Loucy (cell line): ENCODE data around the gene TSEN15.

Experiments
- H2AFZ ChIP-seq: fragments of 200-600 bp; sonication (generic); 2 replicates; pipeline ENCODE4 v1.6.0; 2016; ENCODE audit warnings: antibody characterized with exemption, mild to moderate bottlenecking, low read length, moderate library complexity
- H3F3A ChIP-seq: fragments of 200-600 bp; 2 replicates; pipeline ENCODE4 v1.6.0; 2016; ENCODE audit warnings: antibody characterized with exemption, low read depth, mild to moderate bottlenecking
- H3K27me3 ChIP-seq: fragments of 200-600 bp; sonication (generic); 2 replicates; pipeline ENCODE4 v1.6.1; 2014; ENCODE audit warnings: low read length, mild to moderate bottlenecking; ENCODE audit not compliant: insufficient read depth, poor library complexity, severe bottlenecking
- H3K36me3 ChIP-seq: fragments of 200-600 bp; sonication (generic); 2 replicates; pipeline ENCODE4 v1.6.1; 2016; ENCODE audit warnings: low read length; ENCODE audit not compliant: insufficient read depth
- H3K4me1 ChIP-seq: fragments of 200-600 bp; sonication (generic); 2 replicates; pipeline ENCODE4 v1.5.1; 2014; ENCODE audit warnings: low read length, mild to moderate bottlenecking; ENCODE audit not compliant: insufficient read depth, poor library complexity, severe bottlenecking
- H3K4me2 ChIP-seq: fragments of 200-600 bp; sonication (generic); 2 replicates; pipeline ENCODE4 v1.6.0; 2014; ENCODE audit warnings: antibody characterized with exemption, low read length, low read depth, mild to moderate bottlenecking; ENCODE audit not compliant: poor library complexity, severe bottlenecking
- H3K4me3 ChIP-seq: fragments of 200-600 bp; sonication (generic); 2 replicates; pipeline ENCODE4 v1.5.1; 2014; ENCODE audit warnings: low read length, mild to moderate bottlenecking, mixed read lengths; ENCODE audit not compliant: poor library complexity, severe bottlenecking
- H3K79me2 ChIP-seq: fragments of 200-600 bp; sonication (generic); 2 replicates; pipeline ENCODE4 v1.6.1; 2014; ENCODE audit warnings: low read length; ENCODE audit not compliant: insufficient read depth
- H3K9ac ChIP-seq: fragments of 200-600 bp; sonication (generic); 2 replicates; pipeline ENCODE4 v1.6.0; 2014; ENCODE audit warnings: mild to moderate bottlenecking, low read depth, low read length, moderate library complexity; ENCODE audit not compliant: poor library complexity, severe bottlenecking
- H3K9me2 ChIP-seq: fragments of 200-600 bp; sonication (generic); replicated peaks from 2 replicates; pipeline ENCODE4 v1.6.1; 2016; ENCODE audit warnings: low read depth, low read length, mixed read lengths
- H3K9me3 ChIP-seq: fragments of 200-600 bp; sonication (generic); 2 replicates; pipeline ENCODE4 v1.6.1; 2014; ENCODE audit warnings: mild to moderate bottlenecking, antibody characterized with exemption, low read length, low read depth; ENCODE audit not compliant: insufficient read depth
- H4K20me1 ChIP-seq: fragments of 200-600 bp; sonication (generic); 2 replicates; pipeline ENCODE4 v1.6.0; 2014; ENCODE audit warnings: antibody characterized with exemption, low read length, mild to moderate bottlenecking; ENCODE audit not compliant: insufficient read depth, poor library complexity, severe bottlenecking
- EZH2phosphoT487 ChIP-seq: fragments of 200-600 bp; IDR thresholded peaks from 2 replicates; pipeline ENCODE4 v1.6.1; 2018; ENCODE audit warnings: antibody characterized with exemption, mild to moderate bottlenecking, moderate library complexity, borderline replicate concordance
- TF ChIP-seq, protein P1 (sequence below): fragments of 200-600 bp; sonication (generic); conservative IDR thresholded peaks from 2 replicates; pipeline ENCODE4 v1.5.1; 2014; ENCODE audit warnings: mild to moderate bottlenecking, antibody characterized with exemption, low read length

The TSEN15 gene

DNA sequence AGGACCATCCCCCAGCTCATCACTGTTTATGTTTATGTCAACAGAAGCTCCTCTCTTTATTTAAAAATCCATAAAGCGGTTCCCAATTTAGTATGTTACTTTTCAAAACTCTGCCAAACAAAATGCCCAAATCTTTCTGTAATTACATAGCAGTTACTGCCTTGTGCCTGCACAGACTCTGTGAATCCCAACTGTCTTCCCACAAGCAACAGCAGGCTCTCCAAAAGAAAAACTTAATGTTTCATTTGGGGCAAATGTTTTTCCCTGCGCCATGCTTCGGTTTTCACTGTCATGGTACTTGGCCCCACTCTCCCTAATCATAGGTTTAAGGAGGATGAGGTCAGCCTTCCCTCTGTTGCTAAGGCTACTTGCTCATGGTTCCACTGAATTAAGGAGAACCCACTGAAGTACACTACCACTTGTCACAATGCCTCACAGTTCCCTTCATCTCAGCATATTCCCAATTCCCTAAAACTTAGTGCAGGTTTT is 18.6 kb upstream of the TSEN15 start:
- TF ChIP-seq EZH2phosphoT487 = no peak
- TF ChIP-seq, protein P1, sequence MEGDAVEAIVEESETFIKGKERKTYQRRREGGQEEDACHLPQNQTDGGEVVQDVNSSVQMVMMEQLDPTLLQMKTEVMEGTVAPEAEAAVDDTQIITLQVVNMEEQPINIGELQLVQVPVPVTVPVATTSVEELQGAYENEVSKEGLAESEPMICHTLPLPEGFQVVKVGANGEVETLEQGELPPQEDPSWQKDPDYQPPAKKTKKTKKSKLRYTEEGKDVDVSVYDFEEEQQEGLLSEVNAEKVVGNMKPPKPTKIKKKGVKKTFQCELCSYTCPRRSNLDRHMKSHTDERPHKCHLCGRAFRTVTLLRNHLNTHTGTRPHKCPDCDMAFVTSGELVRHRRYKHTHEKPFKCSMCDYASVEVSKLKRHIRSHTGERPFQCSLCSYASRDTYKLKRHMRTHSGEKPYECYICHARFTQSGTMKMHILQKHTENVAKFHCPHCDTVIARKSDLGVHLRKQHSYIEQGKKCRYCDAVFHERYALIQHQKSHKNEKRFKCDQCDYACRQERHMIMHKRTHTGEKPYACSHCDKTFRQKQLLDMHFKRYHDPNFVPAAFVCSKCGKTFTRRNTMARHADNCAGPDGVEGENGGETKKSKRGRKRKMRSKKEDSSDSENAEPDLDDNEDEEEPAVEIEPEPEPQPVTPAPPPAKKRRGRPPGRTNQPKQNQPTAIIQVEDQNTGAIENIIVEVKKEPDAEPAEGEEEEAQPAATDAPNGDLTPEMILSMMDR = no peak
- no peaks in the 10 kb centered on the region for H3K36me3 ChIP-seq

GRCh38 chr1:184033711-184034167 is 17.8 kb upstream of the TSEN15 start:
- no peaks in the 10 kb centered on the region for H3K9me2 ChIP-seq
- H3K4me2 ChIP-seq = no peak overlapping the region
- TF ChIP-seq, protein P1 = no peak
- TF ChIP-seq EZH2phosphoT487 = no peak
- no peaks in the 10 kb centered on the region for H3F3A ChIP-seq
- no peak overlapping the region for H3K4me3 ChIP-seq
- no peaks in the 10 kb centered on the region for H3K27me3 ChIP-seq
- H2AFZ ChIP-seq = no peak overlapping the region
- no peaks in the 10 kb centered on the region for H3K36me3 ChIP-seq
- H3K9ac ChIP-seq = no peak overlapping the region
- H4K20me1 ChIP-seq = no peaks in the 10 kb centered on the region
- H3K79me2 ChIP-seq = no peaks in the 10 kb centered on the region
- no peaks in the 10 kb centered on the region for H3K9me3 ChIP-seq
- no peaks in the 10 kb centered on the region for H3K4me1 ChIP-seq

More for the DNA sequence above, 18.6 kb upstream of the TSEN15 start:
- no peak overlapping the region for H2AFZ ChIP-seq
- H3K9me2 ChIP-seq = no peaks in the 10 kb centered on the region
- no peaks in the 10 kb centered on the region for H4K20me1 ChIP-seq
- H3K4me2 ChIP-seq = no peak overlapping the region
- H3K4me1 ChIP-seq = no peaks in the 10 kb centered on the region
- H3K9ac ChIP-seq = no peak overlapping the region
- H3K9me3 ChIP-seq = no peaks in the 10 kb centered on the region
- H3K79me2 ChIP-seq = no peaks in the 10 kb centered on the region
- no peaks in the 10 kb centered on the region for H3K27me3 ChIP-seq
- H3K4me3 ChIP-seq = no peak overlapping the region
- no peaks in the 10 kb centered on the region for H3F3A ChIP-seq

DNA sequence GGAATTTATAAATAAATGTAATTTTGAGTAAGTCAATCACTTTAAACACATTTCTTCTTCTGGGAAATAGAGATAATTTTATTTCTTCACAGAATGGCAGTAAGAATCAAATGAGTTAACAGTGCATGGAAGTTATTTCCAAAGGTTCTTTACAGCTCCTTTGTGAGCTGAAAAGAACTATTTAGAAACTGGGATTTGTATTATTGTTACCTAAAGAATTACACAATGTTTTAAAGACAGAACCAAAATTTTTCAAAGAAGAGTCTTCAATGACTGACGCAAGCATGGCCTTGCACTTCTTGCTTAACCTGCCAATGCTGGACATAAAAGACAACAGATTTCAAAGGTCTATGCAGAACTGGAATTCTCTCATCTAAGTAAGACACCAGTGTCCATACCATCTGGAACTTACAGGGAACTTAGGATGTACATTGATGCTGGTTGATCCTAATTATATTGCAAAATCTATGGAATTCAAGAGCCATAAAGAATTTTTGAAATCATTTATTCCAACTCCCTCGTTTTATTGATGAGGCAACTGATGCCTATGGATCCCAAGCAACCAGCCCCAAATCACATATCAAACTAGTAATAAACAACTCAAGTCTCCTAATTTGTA is 16.7 kb upstream of the TSEN15 start:
- TF ChIP-seq EZH2phosphoT487 = no peak
- TF ChIP-seq, protein P1 = no peak
- Histone ChIP-seq H3K27me3 (no peaks in the 10 kb centered on the region), H3K79me2 (no peaks in the 10 kb centered on the region), H3K4me2 (no peak overlapping the region), H3K9me3 (no peaks in the 10 kb centered on the region), H4K20me1 (no peaks in the 10 kb centered on the region), H3K9me2 (no peaks in the 10 kb centered on the region), H3K36me3 (no peaks in the 10 kb centered on the region), H2AFZ (no peak overlapping the region), H3F3A (no peaks in the 10 kb centered on the region), H3K4me3 (no peak overlapping the region), H3K9ac (no peak overlapping the region), H3K4me1 (no peaks in the 10 kb centered on the region)
